ENCODE data around the gene AGBL5. TPM values are rescaled to one million over a fixed set of nuclear protein-coding genes. Genes with fewer than 3 reads are reported as not detected.

Gene AGBL5
- total and polyA plus RNA-seq, 2 of the 13 experiments (the other 11 are each of a cell fraction or from before 2014, with no cell fraction given): 55.9 to 73.3 TPM

DNA sequence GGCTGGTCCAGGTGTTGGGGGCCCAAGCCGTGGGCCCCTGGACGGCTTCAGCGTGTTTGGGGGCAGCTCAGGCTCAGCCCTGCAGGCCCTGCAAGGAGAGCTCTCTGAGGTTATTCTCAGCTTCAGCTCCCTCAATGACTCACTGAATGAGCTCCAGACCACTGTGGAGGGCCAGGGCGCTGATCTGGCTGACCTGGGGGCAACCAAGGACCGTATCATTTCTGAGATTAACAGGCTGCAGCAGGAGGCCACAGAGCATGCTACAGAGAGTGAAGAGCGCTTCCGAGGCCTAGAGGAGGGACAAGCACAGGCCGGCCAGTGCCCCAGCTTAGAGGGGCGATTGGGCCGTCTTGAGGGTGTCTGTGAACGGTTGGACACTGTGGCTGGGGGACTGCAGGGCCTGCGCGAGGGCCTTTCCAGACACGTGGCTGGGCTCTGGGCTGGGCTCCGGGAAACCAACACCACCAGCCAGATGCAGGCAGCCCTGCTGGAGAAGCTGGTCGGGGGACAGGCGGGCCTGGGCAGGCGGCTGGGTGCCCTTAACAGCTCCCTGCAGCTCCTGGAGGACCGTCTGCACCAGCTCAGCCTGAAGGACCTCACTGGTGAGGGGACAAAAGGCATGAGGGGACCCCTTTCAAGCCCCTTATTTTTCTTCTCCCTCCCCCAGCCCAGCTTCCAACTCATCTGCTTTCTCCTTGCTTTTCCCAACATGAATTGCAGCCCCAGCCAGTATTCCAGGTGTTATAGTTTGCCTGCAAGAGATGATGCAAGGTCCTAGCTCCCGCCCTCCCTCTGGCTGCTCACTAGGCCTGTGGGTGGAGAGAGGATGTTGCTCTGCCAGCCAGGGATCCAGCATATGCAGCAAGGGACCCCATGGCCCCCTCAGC, 32.2 kb downstream of the AGBL5 start (continued):
- 0 out of 2 replicates have a peak, but pooled peaks have one; percentile 39 for TF ChIP-seq RFXAP (CRISPR knock-in tag; IDR thresholded peaks at IDR 0.05; ENCODE audit: borderline replicate concordance)
- TF ChIP-seq PLRG1 (conservative IDR thresholded peaks at IDR 0.05): no peak
- peak; percentile 18; the same call in 1 of the 2 replicates for TF ChIP-seq HDAC2 (CRISPR knock-in tag; IDR thresholded peaks at IDR 0.05)
- TF ChIP-seq NR2F6 (IDR thresholded peaks at IDR 0.05): no peak
- 0 out of 2 replicates have a peak, but pooled peaks have one; percentile 4 for TF ChIP-seq NR2F6 (CRISPR knock-in tag; IDR thresholded peaks at IDR 0.05)
- TF ChIP-seq CEBPG (CRISPR knock-in tag; IDR thresholded peaks at IDR 0.05): peak; percentile 93
- no peak for TF ChIP-seq MAFK (conservative IDR thresholded peaks at IDR 0.05 in 1 of 2, IDR thresholded peaks at IDR 0.05 in 1 of 2; ENCODE audit: low read length in 2 of 2)
- 0 out of 2 replicates have a peak, but pooled peaks have one; percentile 33 for TF ChIP-seq ZNF788 (CRISPR knock-in tag; IDR thresholded peaks at IDR 0.05; ENCODE audit: borderline replicate concordance)
- TF ChIP-seq, protein P1, sequence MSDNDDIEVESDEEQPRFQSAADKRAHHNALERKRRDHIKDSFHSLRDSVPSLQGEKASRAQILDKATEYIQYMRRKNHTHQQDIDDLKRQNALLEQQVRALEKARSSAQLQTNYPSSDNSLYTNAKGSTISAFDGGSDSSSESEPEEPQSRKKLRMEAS (IDR thresholded peaks at IDR 0.05): peak; percentile 40; the same call in 1 of the 2 replicates
- TF ChIP-seq, protein P2, sequence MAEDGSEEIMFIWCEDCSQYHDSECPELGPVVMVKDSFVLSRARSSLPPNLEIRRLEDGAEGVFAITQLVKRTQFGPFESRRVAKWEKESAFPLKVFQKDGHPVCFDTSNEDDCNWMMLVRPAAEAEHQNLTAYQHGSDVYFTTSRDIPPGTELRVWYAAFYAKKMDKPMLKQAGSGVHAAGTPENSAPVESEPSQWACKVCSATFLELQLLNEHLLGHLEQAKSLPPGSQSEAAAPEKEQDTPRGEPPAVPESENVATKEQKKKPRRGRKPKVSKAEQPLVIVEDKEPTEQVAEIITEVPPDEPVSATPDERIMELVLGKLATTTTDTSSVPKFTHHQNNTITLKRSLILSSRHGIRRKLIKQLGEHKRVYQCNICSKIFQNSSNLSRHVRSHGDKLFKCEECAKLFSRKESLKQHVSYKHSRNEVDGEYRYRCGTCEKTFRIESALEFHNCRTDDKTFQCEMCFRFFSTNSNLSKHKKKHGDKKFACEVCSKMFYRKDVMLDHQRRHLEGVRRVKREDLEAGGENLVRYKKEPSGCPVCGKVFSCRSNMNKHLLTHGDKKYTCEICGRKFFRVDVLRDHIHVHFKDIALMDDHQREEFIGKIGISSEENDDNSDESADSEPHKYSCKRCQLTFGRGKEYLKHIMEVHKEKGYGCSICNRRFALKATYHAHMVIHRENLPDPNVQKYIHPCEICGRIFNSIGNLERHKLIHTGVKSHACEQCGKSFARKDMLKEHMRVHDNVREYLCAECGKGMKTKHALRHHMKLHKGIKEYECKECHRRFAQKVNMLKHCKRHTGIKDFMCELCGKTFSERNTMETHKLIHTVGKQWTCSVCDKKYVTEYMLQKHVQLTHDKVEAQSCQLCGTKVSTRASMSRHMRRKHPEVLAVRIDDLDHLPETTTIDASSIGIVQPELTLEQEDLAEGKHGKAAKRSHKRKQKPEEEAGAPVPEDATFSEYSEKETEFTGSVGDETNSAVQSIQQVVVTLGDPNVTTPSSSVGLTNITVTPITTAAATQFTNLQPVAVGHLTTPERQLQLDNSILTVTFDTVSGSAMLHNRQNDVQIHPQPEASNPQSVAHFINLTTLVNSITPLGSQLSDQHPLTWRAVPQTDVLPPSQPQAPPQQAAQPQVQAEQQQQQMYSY (CRISPR knock-in tag; IDR thresholded peaks at IDR 0.05): peak; percentile 92
- no peak for TF ChIP-seq ZNF333 (CRISPR knock-in tag; IDR thresholded peaks at IDR 0.05; ENCODE audit: borderline replicate concordance)
- TF ChIP-seq ZFX (CRISPR knock-in tag; IDR thresholded peaks at IDR 0.05; ENCODE audit: low read depth): peak; percentile 58; the same call in 1 of the 2 replicates
- TF ChIP-seq GATAD2A (CRISPR knock-in tag; IDR thresholded peaks at IDR 0.05): 0 out of 2 replicates have a peak, but pooled peaks have one; percentile 17
- TF ChIP-seq SAP130 (CRISPR knock-in tag; IDR thresholded peaks at IDR 0.05; ENCODE audit: low read depth): 0 out of 2 replicates have a peak, but pooled peaks have one; percentile 27
- TF ChIP-seq ZFYVE20 (CRISPR knock-in tag; IDR thresholded peaks at IDR 0.05; ENCODE audit: borderline replicate concordance, low read depth): 0 out of 2 replicates have a peak, but pooled peaks have one; percentile 40
- TF ChIP-seq NFRKB (IDR thresholded peaks at IDR 0.05): no peak
- TF ChIP-seq, protein P3, sequence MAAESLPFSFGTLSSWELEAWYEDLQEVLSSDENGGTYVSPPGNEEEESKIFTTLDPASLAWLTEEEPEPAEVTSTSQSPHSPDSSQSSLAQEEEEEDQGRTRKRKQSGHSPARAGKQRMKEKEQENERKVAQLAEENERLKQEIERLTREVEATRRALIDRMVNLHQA (CRISPR knock-in tag; IDR thresholded peaks at IDR 0.05): no peak
- peak; percentile 59; the same call in 1 of the 2 replicates for TF ChIP-seq MYC (CRISPR knock-in tag; IDR thresholded peaks at IDR 0.05; ENCODE audit: borderline replicate concordance)
- TF ChIP-seq GABPB1 (CRISPR knock-in tag; IDR thresholded peaks at IDR 0.05): peak; percentile 30; the same call in 1 of the 2 replicates
- TF ChIP-seq HMGXB3 (CRISPR knock-in tag; IDR thresholded peaks at IDR 0.05; ENCODE audit: borderline replicate concordance): 0 out of 2 replicates have a peak, but pooled peaks have one; percentile 18
- TF ChIP-seq MED1 (CRISPR knock-in tag; IDR thresholded peaks at IDR 0.05): peak; percentile 37; the same call in 1 of the 2 replicates
- 0 out of 2 replicates have a peak, but pooled peaks have one; percentile 34 for TF ChIP-seq SALL2 (CRISPR knock-in tag; IDR thresholded peaks at IDR 0.05)

All from HepG2 (cell line).